HEK293T (cell line): ENCODE measurements around the gene BACH1.

Source experiments
- BHLHE40 ChIP-seq: fragments of 450-650 bp; IDR thresholded peaks from 2 replicates; pipeline ENCODE4 v1.6.1; 2016; ENCODE audit warnings: mild to moderate bottlenecking, moderate library complexity, borderline replicate concordance
- FOXA1 ChIP-seq: fragments of 450-650 bp; IDR thresholded peaks from 2 replicates; pipeline ENCODE4 v1.6.1; 2016; ENCODE audit warnings: mild to moderate bottlenecking
- FOXM1 ChIP-seq: fragments of 450-650 bp; IDR thresholded peaks from 2 replicates; pipeline ENCODE4 v1.6.1; 2017; ENCODE audit warnings: mild to moderate bottlenecking, borderline replicate concordance
- HDGF ChIP-seq: fragments of 450-650 bp; IDR thresholded peaks from 2 replicates; pipeline ENCODE4 v1.6.1; 2017; ENCODE audit warnings: antibody characterized with exemption, borderline replicate concordance
- SP1 ChIP-seq: fragments of 450-650 bp; IDR thresholded peaks from 2 replicates; pipeline ENCODE4 v1.6.1; 2017
- SUZ12 ChIP-seq: fragments of 450-650 bp; IDR thresholded peaks from 2 replicates; pipeline ENCODE4 v1.6.1; 2016; ENCODE audit warnings: mild to moderate bottlenecking
- TARDBP ChIP-seq: fragments of 450-650 bp; IDR thresholded peaks from 2 replicates; pipeline ENCODE4 v1.6.1; 2016
- TF ChIP-seq, protein P1 (sequence below): fragments of 450-650 bp; IDR thresholded peaks from 2 replicates; pipeline ENCODE4 v1.6.1; 2016

DNA sequence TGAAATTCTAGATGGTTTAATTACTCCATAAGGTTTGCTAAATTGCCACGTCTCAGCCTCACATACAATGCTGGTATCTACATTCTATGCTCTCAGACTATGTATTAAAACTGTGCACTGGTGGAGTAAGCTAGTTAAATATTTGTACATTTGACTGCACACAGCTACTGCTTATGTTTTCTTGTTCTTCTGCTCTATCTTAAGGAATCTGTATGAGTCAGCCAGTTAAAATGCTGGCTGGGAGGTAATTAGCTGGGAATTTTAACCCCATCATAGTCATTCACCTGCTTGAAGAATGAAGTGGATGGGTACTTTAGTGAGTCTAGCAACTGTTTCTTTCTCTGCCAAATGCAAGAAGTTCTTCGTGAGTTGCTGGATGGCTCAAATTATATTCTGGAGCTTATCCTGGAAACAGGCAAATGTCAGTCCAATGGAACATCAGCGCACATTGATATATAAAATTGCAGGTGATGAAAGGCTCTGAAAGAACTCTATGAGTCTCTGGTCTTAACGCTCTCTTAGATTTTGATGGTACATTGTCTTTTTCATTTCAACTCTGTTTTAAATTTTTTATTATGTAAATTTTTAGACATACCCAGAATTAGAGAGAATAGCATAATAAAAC, 83.4 kb downstream of the BACH1 start:
- TF ChIP-seq BHLHE40 = no peak
- TF ChIP-seq TARDBP = no peak
- TF ChIP-seq SUZ12 = no peak
- TF ChIP-seq SP1 = no peak
- TF ChIP-seq FOXM1 = no peak
- no peak for TF ChIP-seq FOXA1
- TF ChIP-seq HDGF = no peak
- TF ChIP-seq, protein P1, sequence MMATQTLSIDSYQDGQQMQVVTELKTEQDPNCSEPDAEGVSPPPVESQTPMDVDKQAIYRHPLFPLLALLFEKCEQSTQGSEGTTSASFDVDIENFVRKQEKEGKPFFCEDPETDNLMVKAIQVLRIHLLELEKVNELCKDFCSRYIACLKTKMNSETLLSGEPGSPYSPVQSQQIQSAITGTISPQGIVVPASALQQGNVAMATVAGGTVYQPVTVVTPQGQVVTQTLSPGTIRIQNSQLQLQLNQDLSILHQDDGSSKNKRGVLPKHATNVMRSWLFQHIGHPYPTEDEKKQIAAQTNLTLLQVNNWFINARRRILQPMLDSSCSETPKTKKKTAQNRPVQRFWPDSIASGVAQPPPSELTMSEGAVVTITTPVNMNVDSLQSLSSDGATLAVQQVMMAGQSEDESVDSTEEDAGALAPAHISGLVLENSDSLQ = no peak
